Endothelial cell of umbilical vein (primary cell): ENCODE results near the gene TMEM270. TPM values are rescaled to one million over a fixed set of nuclear protein-coding genes. Genes with fewer than 3 reads are reported as not detected.
"Not testable (repeated sequence)": the region's sequence is repeated elsewhere in the genome, so short reads cannot be mapped to it uniquely, and the experiment has no call there.

Experiments used
- BruUV-seq: library from RNA; stranded (reverse); fragments of 400-500 nt; replicated peaks from 2 replicates; lab custom pipeline; 2021; lab: Mats Ljungman, UMichigan
- CTCF ChIA-PET: fragments of 300-600, 350-600 bp; sonication (Branson Sonifier 250); formaldehyde crosslinking; loops from one replicate; lab custom pipeline; 2021; ENCODE audit warnings: antibody characterized with exemption, inconsistent platforms; lab: Charles Lee
- POLR2A ChIA-PET: fragments of 300-600, 350-600 bp; sonication (Branson Sonifier 250); formaldehyde crosslinking; loops from one replicate; lab custom pipeline; 2021; ENCODE audit warnings: antibody characterized with exemption, inconsistent platforms; lab: Charles Lee
- DNase-seq: peaks from one replicate; pipeline ENCODE4 v3.0.0-alpha.2; 2011; ENCODE audit warnings: low read depth, low spot score
- FAIRE-seq: peaks from 2 replicates; lab custom pipeline; 2011; peaks lifted over from hg19 to GRCh38; lab: Jason Lieb, UNC
- H2AFZ ChIP-seq: 2 replicates; pipeline ENCODE4 v1.6.0; 2012; ENCODE audit warnings: low read depth, low read length, control low read depth, inconsistent platforms
- H3K27ac ChIP-seq: 2 replicates; pipeline ENCODE4 v1.5.1; 2011; ENCODE audit warnings: low read depth, mild to moderate bottlenecking, control low read depth, low read length, moderate library complexity; ENCODE audit not compliant: insufficient read depth
- H3K27me3 ChIP-seq, 2 experiments: 2 replicates each; pipeline versions ENCODE4 v1.6.0 to v1.6.1; 2011; ENCODE audit warnings: low read length in 2 of 2, mixed read lengths in 1 of 2; ENCODE audit not compliant: control insufficient read depth in 2 of 2, insufficient read depth in 2 of 2
- H3K36me3 ChIP-seq, 2 experiments: 2 replicates in 1 of 2; 3 replicates in 1 of 2; pipeline ENCODE4 v1.5.1; 2011; ENCODE audit warnings: low read length in 2 of 2, mild to moderate bottlenecking in 1 of 2, moderate library complexity in 1 of 2; ENCODE audit not compliant: control insufficient read depth in 2 of 2, insufficient read depth in 2 of 2; ENCODE audit errors: extremely low read depth in 1 of 2
- H3K4me1 ChIP-seq: 3 replicates; pipeline ENCODE4 v1.5.1; 2011; ENCODE audit warnings: mild to moderate bottlenecking, low read length; ENCODE audit not compliant: control insufficient read depth, insufficient read depth; ENCODE audit errors: extremely low read depth
- H3K4me2 ChIP-seq: 2 replicates; pipeline ENCODE4 v1.6.1; 2011; ENCODE audit warnings: low read length, control low read depth, mixed read lengths; ENCODE audit not compliant: insufficient read depth
- H3K4me3 ChIP-seq, 3 experiments: fragments of 200-600 bp in 1 of 3; sonication (generic), shearing (Covaris generic) in 1 of 3; replicated peaks in 1 of 3; 2 replicates each; pipeline ENCODE4 v1.5.1; 2011 to 2016; ENCODE audit warnings: control low read depth in 3 of 3, low read length in 3 of 3, mild to moderate bottlenecking in 2 of 3, inconsistent platforms in 1 of 3, low read depth in 1 of 3, moderate library complexity in 1 of 3; ENCODE audit not compliant: insufficient read depth in 1 of 3
- H3K79me2 ChIP-seq: 2 replicates; pipeline ENCODE4 v1.6.0; 2012; ENCODE audit warnings: low read length, inconsistent platforms; ENCODE audit not compliant: control insufficient read depth, insufficient read depth
- H3K9ac ChIP-seq: replicated peaks from 2 replicates; pipeline ENCODE3; 2011; ENCODE audit warnings: low read length, control low read depth; ENCODE audit not compliant: insufficient read depth; ENCODE audit errors: extremely low read depth
- H3K9me1 ChIP-seq: replicated peaks from 3 replicates; pipeline ENCODE4 v1.6.0; 2011; ENCODE audit warnings: mild to moderate bottlenecking, low read length; ENCODE audit not compliant: control insufficient read depth, insufficient read depth; ENCODE audit errors: extremely low read depth
- H3K9me3 ChIP-seq: replicated peaks from 2 replicates; pipeline ENCODE4 v1.5.1; 2012; ENCODE audit warnings: low read length, inconsistent platforms; ENCODE audit not compliant: control insufficient read depth, insufficient read depth
- H4K20me1 ChIP-seq: replicated peaks from 2 replicates; pipeline ENCODE3; 2011; ENCODE audit warnings: mild to moderate bottlenecking, low read length; ENCODE audit not compliant: control insufficient read depth, insufficient read depth; ENCODE audit errors: extremely low read depth
- EZH2 ChIP-seq: IDR thresholded peaks from 2 replicates; pipeline ENCODE4 v1.6.1; 2012; ENCODE audit warnings: borderline replicate concordance, low read depth, mild to moderate bottlenecking, moderate library complexity, low read length, inconsistent platforms; ENCODE audit not compliant: severe bottlenecking
- FOS ChIP-seq: IDR thresholded peaks from 2 replicates; pipeline ENCODE4 v1.6.1; 2011; ENCODE audit warnings: mild to moderate bottlenecking, low read length, moderate library complexity, borderline replicate concordance; ENCODE audit not compliant: insufficient read depth
- GATA2 ChIP-seq: IDR thresholded peaks from 2 replicates; pipeline ENCODE4 v1.7.0; 2011; ENCODE audit warnings: low read depth, mild to moderate bottlenecking, moderate library complexity, mixed read lengths, low read length; ENCODE audit not compliant: insufficient read length, insufficient read depth
- JUN ChIP-seq: IDR thresholded peaks from 2 replicates; pipeline ENCODE4 v1.6.1; 2011; ENCODE audit warnings: borderline replicate concordance, low read depth; ENCODE audit not compliant: insufficient read length, insufficient read depth
- POLR2A ChIP-seq: IDR thresholded peaks from 2 replicates; pipeline ENCODE4 v1.6.1; 2012; ENCODE audit warnings: low read depth, mild to moderate bottlenecking, control low read depth, low read length
- dilution Hi-C: fragments of 300-500 bp; cut with MboI; formaldehyde crosslinking; loops from one replicate; pipeline ENCODE4 v1.15.0; 2019; ENCODE audit warnings: low sequenced_read_pairs; ENCODE audit not compliant: extremely low pct_ligation_motif_present
- intact Hi-C: fragments of 100-400 bp; cut with micrococcal nuclease; formaldehyde crosslinking; loops from one replicate; pipeline ENCODE4 v1.10.0; 2022
- polyA plus RNA-seq, 4 experiments: library from polyadenylated mRNA; depleted of rRNA in 3 of 4; stranded (reverse) in 3 of 4; unstranded in 1 of 4; fragments of >200 nt; gene quantifications; 2 replicates each; pipeline versions ENCODE4 v1.2.1 to v1.2.3, GENCODE V29; 2011 to 2012; ENCODE audit warnings: missing spikeins in 1 of 4
- total RNA-seq: library from RNA; stranded (reverse); gene quantifications from 2 replicates; pipeline ENCODE4 v1.2.3, GENCODE V29; 2021
- TF ChIP-seq, protein P1 (sequence below), 2 donors: IDR thresholded peaks; 1 replicate in 1 of 2; 2 replicates in 1 of 2; pipeline ENCODE4 v1.5.1; 2011; ENCODE audit warnings: low read length in 2 of 2, mild to moderate bottlenecking in 2 of 2, moderate library complexity in 2 of 2, control low read depth in 1 of 2, inconsistent platforms in 1 of 2, low read depth in 1 of 2; ENCODE audit not compliant: insufficient read depth in 1 of 2; ENCODE audit errors: extremely low read depth in 1 of 2

TMEM270 gene
- total and polyA plus RNA-seq, 2 donors (not counting 3 experiments of a cell fraction or from before 2014, with no cell fraction given) = not detected

DNA sequence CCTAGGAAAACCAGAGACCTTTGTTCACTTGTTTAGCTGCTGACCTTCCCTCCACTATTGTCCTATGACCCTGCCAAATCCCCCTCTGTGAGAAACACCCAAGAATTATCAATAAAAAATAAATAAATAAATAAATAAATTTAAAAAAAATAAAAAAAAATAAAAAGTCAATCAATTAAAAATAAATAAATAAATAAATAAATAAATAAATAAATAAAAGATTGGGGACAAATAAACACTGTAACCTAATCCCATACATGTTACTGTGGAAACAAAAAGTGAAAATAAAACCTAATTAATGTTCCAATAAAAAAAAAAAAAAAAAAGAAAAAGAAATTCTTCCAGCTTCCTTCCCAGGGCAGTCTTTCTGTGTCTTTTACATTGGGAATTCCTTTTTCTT lies 23.8 kb upstream of the TMEM270 start:
- POLR2A ChIA-PET, FAIRE-seq, H2AFZ ChIP-seq, H3K4me3 ChIP-seq, BruUV-seq, H3K4me1 ChIP-seq, H3K36me3 ChIP-seq, H3K9ac ChIP-seq, intact Hi-C loops, H3K9me1 ChIP-seq, H3K9me3 ChIP-seq, DNase-seq, H3K4me2 ChIP-seq, H3K79me2 ChIP-seq, H3K27me3 ChIP-seq, H3K27ac ChIP-seq, H4K20me1 ChIP-seq, dilution Hi-C loops: not testable (repeated sequence)
- CTCF ChIA-PET = interaction anchor here (0.6 to 1.8 kb wide), 3 partner anchors 10 to 160 kb away, joined by 3 to 5 read pairs (median 3); no protein-coding TSS in a partner anchor

DNA sequence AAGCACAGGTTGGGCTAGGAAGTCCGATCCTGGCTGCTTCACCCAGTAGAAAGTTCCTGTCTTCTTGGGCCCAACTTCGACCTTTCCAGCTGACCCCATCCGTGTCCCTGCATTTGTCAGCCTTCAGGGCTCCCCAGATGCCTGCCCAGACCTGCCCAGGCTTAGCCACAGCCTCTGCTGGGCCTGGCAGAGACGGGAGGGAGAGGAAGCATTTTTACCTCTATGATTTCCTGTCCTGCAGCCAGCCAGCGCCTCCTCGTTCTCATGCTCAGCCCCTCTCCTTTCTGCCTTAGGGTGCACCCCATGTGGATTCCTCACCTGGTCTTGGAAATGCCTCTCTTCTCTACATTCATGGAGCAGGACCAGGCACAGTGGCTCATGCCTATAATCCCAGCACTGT lies 22.3 kb upstream of the TMEM270 start:
- ChIA-PET POLR2A (no interaction called here), CTCF (interaction anchor here (1.8 kb wide), 1 partner anchor 27 kb away, joined by 5 read pairs; no protein-coding TSS in a partner anchor)
- H3K79me2 ChIP-seq = no peaks in the 10 kb centered on the region
- no peaks in the 10 kb centered on the region for H4K20me1 ChIP-seq
- H3K9ac ChIP-seq = no peak overlapping the region
- H3K27me3 ChIP-seq = no peaks in the 10 kb centered on the region
- TF ChIP-seq, protein P1, sequence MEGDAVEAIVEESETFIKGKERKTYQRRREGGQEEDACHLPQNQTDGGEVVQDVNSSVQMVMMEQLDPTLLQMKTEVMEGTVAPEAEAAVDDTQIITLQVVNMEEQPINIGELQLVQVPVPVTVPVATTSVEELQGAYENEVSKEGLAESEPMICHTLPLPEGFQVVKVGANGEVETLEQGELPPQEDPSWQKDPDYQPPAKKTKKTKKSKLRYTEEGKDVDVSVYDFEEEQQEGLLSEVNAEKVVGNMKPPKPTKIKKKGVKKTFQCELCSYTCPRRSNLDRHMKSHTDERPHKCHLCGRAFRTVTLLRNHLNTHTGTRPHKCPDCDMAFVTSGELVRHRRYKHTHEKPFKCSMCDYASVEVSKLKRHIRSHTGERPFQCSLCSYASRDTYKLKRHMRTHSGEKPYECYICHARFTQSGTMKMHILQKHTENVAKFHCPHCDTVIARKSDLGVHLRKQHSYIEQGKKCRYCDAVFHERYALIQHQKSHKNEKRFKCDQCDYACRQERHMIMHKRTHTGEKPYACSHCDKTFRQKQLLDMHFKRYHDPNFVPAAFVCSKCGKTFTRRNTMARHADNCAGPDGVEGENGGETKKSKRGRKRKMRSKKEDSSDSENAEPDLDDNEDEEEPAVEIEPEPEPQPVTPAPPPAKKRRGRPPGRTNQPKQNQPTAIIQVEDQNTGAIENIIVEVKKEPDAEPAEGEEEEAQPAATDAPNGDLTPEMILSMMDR (IDR thresholded peaks at IDR 0.05; ENCODE audit: extremely low read depth in 1 of 2, insufficient read depth in 1 of 2, low read depth in 1 of 2, low read length in 2 of 2) = no peak
- no peak for TF ChIP-seq FOS
- TF ChIP-seq GATA2 = no peak
- TF ChIP-seq EZH2 = no peak
- no peak for TF ChIP-seq POLR2A
- no peak for TF ChIP-seq JUN
- no peaks in the 10 kb centered on the region for H3K36me3 ChIP-seq
- no peak for DNase-seq
- peaks cover 2% of the 10 kb centered on the region for H3K4me1 ChIP-seq
- BruUV-seq = no TSS peak
- intact Hi-C loops = no loop called here
- no peak for FAIRE-seq
- no peaks in the 10 kb centered on the region for H3K9me3 ChIP-seq
- H3K9me1 ChIP-seq = no peaks in the 10 kb centered on the region
- no peak overlapping the region for H3K4me2 ChIP-seq
- H3K4me3 ChIP-seq = no peak overlapping the region
- no peak overlapping the region for H3K27ac ChIP-seq
- no peak overlapping the region for H2AFZ ChIP-seq
- dilution Hi-C loops = no loop called here
